Stimulated activated CD8-positive, alpha-beta memory T cell treated with anti-CD3 and anti-CD28 coated beads, Interleukin-12 subunit alpha, Interleukin-12 subunit beta, amount 100 ng/mL, for 4 hours (primary cell): ENCODE measurements around the gene CPLANE2.

Experiments used
- DNase-seq: peaks from one replicate; pipeline ENCODE4 v3.0.0-alpha.2; 2020; ENCODE audit warnings: low read depth

Gene CPLANE2

DNA sequence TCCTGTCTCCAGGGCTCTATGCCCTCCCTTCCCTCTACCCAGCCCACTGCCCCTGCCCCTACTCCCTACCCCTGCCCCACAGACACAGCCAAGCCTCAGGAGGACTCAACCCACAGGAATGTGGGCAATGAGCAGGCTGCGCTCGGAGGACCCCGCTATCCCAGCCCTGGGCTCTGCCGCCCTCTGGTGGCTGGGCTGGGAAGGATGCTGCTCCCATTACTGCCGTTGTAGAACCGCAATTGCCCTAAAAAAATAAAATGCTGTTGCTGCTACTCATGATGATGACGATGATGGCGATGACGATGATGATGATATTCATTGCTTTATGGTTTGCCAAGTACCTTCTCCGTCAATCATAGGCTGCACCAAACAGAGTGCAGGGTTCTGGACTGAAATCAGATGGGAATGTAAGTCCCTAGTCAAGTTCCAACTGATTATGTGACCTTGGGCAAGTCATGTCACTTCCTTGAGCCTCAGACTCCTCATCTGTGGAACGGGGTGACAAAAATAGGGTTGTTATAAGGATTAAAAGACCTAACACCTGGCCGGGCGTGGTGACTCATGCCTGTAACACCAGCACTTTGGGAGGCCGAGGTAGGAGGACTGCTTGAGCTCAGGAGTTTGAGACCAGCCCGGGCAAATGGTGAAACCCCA, 49.1 kb downstream of the CPLANE2 start:
- peak; percentile 49 for DNase-seq

DNA sequence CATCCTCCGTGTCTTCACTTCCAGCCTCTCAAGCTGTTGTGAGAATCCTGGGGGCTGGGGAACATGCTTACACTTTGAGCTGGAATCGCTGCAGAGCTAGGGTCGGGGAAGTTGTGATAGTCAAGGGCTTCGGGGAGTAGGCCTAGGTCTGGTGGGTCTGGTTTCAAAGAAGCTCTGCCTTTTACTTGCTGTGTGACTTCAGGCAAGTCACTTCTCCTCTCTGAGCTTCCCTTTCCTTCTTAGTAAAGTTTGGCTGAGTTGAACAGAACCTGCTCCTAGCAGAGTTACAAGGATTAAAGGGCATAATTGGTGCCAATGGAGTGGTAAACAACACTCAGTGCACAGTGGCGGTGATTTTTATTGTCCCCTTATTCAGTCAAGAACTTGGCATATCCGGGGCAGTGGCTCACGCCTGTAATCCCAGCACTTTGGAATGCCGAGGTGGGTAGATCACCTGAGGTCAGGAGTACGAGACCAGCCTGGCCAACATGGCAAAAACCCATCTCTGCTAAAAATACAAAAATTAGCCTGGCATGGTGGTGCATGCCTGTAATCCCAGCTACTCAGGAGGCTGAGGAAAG, 50.2 kb downstream of the CPLANE2 start:
- no peak for DNase-seq

DNA sequence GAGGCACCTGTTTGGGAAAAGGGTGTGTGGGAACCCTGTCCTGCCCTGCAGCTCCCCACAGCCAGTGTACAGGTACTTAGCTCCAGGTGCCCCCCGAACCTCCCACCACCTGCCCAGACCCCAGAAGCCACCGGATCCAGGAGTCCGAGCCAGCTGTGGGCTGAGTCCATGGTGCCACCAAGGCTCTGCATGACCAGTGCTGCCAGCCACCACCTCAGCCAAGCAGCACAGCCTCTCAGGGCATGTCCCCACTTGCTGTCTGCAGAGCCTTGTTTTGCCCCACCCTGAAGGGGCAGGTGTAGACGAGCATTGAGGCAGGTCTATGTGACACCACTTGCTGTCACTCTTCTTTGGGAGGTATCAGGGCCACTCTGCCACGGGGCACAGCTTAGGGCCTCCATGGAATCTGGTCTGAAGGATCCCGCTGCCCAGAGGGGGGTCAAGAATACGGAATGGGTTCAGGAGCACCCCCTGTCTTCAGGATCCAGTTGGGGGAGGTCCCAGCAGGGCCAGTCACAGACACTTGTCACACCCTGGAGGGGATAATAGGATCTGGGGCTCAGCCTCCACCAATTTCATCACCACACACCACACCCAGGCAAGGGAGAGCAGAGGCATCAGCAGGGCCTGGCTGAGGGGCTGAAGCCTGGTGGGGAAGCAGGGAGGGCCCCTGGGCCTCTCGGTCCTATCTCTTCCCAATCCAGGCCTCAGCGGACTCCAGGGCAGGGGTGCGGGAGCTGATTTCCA, 52.3 kb downstream of the CPLANE2 start:
- no peak for DNase-seq

DNA sequence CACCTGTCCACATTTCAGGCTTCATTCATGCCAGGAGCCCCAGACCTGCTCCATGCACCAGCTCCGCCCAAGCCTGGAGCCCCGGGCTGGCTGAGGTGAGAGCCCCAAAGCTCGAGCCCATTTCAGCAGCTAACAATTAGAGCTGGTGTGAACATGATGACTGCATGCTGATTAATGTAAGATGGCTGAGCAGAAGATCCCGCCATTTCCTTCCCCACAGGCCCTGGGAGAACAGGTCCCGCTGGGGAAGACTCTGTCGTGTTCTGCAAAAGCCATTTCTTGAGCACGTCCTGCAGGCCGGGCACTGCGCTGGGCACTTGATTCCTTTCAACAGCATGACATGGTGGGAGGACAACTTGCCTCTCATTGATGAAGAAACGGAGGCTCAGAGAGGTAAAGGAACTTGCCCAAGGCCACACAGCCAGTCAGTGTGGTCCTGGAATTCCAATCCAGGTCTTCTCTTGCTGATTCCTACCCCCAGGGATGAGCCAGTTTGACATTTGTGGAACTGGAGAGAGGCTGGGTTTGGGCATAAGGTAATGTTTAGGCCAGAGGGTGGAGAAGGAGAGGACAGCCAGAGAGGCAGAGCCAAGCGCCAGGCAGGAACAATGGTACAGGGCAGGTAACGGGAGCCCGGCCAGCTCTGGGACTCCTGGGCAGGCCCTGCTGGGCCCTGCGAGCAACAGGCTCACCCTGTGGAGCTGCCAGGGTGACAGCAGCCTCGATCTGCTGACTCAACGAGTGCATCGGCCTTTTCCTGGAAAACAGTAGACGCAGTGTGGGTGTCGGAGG, 53.0 kb downstream of the CPLANE2 start:
- no peak for DNase-seq

DNA sequence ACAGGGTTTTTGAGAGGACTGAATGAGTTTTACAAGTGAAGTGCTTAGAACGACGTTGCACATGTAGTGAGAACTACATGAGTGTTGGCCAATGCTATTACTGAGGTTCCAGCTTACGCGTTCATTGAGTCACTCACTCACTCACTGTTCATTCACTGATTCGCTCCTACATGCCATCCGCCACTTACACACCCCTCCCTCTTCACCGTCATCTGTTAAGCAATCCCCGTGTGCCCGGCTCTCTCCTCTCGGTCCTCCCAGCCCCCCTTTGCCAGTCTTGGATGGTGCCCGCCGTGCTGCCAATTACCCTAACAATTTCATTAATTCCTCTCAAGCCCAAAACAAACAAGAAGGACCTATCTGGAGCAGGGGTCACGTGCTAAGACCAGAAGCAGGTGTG, 53.8 kb downstream of the CPLANE2 start:
- DNase-seq, result no peak

DNA sequence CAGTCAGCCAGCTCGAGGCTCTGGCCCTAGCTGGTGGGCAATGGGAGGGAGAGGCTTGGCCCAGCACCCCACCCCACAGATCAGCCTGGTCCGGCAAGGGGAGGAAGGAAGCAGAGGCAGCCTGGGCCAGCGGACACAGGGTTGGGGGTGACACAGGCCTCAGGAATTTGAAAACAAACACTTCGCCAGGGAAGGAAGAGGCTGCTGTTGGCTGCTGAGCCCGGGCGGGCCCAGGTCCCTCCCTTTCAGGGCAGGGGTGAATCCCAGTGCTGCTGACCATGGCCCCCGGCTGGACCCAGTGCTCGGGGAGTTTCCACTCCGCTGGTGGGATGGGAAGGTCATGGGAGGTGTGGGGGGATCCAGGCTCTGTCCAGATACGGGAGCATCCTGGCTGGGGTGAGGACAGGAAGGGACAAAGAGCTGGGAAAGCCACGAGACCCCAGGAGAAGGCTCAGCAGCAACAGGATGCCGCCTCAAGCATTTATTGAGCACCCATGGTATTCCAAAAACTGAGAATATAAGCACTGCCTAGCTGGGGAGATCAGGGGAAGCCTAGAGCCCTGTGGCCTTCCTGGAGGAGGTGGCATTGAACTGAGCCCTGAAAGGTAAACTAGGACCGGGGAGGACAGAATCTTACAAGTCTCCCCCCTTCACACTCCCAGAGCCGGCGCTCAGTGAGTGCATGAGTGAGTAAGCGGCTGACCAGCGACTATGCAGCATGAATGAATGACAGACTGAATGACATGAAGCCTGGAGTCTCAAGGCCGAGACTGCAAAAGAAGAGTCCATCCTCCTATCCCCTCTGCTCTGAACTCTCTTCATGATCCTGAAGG, 54.9 kb downstream of the CPLANE2 start:
- no peak for DNase-seq
